SU-DHL-6 (cell line): Measurements from ENCODE around the gene FOXC2.

ENCODE experiments used
- H2AFZ ChIP-seq: fragments of 200-600 bp; sonication (generic); 2 replicates; pipeline ENCODE4 v1.6.1; 2014; ENCODE audit warnings: low read depth, mild to moderate bottlenecking, moderate library complexity, mixed read lengths, antibody characterized with exemption, low read length; ENCODE audit not compliant: severe bottlenecking
- H3F3A ChIP-seq: fragments of 200-600 bp; shearing (Covaris generic); 2 replicates; pipeline ENCODE4 v1.6.0; 2016; ENCODE audit warnings: antibody characterized with exemption, mild to moderate bottlenecking; ENCODE audit not compliant: insufficient read depth
- H3K27ac ChIP-seq: fragments of 200-600 bp; sonication (generic); 2 replicates; pipeline ENCODE4 v1.5.1; 2016; ENCODE audit warnings: low read depth, mild to moderate bottlenecking, low read length, moderate library complexity, mixed read lengths
- H3K27me3 ChIP-seq: fragments of 200-600 bp; sonication (generic), shearing (Covaris generic); 2 replicates; pipeline ENCODE4 v1.6.0; 2014; ENCODE audit warnings: mild to moderate bottlenecking, low read length
- H3K36me3 ChIP-seq: fragments of 200-600 bp; sonication (generic); 2 replicates; pipeline ENCODE4 v1.6.1; 2014; ENCODE audit warnings: mild to moderate bottlenecking, low read length, mixed read lengths
- H3K4me2 ChIP-seq: fragments of 300-600, 200-600 bp; shearing (Covaris generic), sonication (generic); 2 replicates; pipeline ENCODE4 v1.6.0; 2014; ENCODE audit warnings: low read length, low read depth, mild to moderate bottlenecking; ENCODE audit not compliant: poor library complexity, severe bottlenecking
- H3K4me3 ChIP-seq: fragments of 200-600 bp; sonication (generic); 2 replicates; pipeline ENCODE4 v1.5.1; 2014; ENCODE audit warnings: antibody characterized with exemption, low read length, mild to moderate bottlenecking, mixed read lengths; ENCODE audit not compliant: insufficient read depth, poor library complexity, severe bottlenecking
- H3K79me2 ChIP-seq: fragments of 200-600 bp; sonication (generic); 2 replicates; pipeline ENCODE4 v1.6.1; 2014; ENCODE audit warnings: mild to moderate bottlenecking, low read length, moderate library complexity; ENCODE audit not compliant: insufficient read depth
- H3K9ac ChIP-seq: fragments of 200-600 bp; sonication (generic); 2 replicates; pipeline ENCODE4 v1.7.0; 2014; ENCODE audit warnings: mild to moderate bottlenecking, low read length
- H3K9me2 ChIP-seq: fragments of 200-600 bp; sonication (generic); replicated peaks from 2 replicates; pipeline ENCODE4 v1.6.1; 2014; ENCODE audit warnings: low read length; ENCODE audit not compliant: insufficient read depth
- H3K9me3 ChIP-seq: fragments of 200-600 bp; sonication (generic); 2 replicates; pipeline ENCODE4 v1.6.1; 2014; ENCODE audit warnings: low read length, mixed read lengths; ENCODE audit not compliant: insufficient read depth
- H4K20me1 ChIP-seq: fragments of 200-600 bp; sonication (generic); 2 replicates; pipeline ENCODE4 v1.6.1; 2014; ENCODE audit warnings: low read depth, mild to moderate bottlenecking, antibody characterized with exemption, low read length, moderate library complexity, mixed read lengths
- EZH2phosphoT487 ChIP-seq: fragments of 200-600 bp; sonication (generic), shearing (Covaris generic); conservative IDR thresholded peaks from 2 replicates; pipeline ENCODE4 v1.6.1; 2018; ENCODE audit warnings: mild to moderate bottlenecking, antibody characterized with exemption, low read length, moderate library complexity, mixed read lengths
- TF ChIP-seq, protein P1 (sequence below): fragments of 200-600 bp; sonication (generic); IDR thresholded peaks from one replicate; pipeline ENCODE4 v1.5.1; 2017; ENCODE audit warnings: antibody characterized with exemption, mild to moderate bottlenecking, low read length, moderate library complexity; ENCODE audit not compliant: insufficient read depth, poor library complexity, severe bottlenecking

The FOXC2 gene

DNA sequence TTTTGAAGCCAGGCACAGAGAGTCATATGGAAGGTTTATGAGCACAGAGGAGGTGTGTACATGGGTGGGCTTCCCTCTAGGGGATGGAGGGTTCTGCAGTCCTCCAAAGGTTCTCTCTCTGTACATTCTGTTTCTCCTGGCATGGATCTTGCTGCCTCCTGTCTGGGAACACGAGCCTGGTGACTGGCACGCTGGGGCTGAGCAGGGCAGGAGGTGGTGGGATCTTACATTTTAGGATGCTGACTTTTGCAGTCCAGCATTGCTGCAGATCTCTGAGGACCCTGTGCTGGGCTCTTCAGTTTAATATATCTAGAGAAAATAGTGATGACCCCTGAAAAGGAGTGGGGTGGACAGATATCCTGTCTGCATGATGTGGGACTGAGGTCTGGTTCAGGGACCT lies 34.7 kb downstream of the FOXC2 start:
- Histone ChIP-seq H4K20me1 (no peaks in the 10 kb centered on the region), H3K36me3 (no peaks in the 10 kb centered on the region), H3K9me3 (no peaks in the 10 kb centered on the region), H3K9me2 (no peaks in the 10 kb centered on the region), H3K27me3 (no peaks in the 10 kb centered on the region), H3K27ac (no peak overlapping the region), H3F3A (no peaks in the 10 kb centered on the region), H3K4me2 (no peak overlapping the region), H3K9ac (no peak overlapping the region), H2AFZ (no peak overlapping the region), H3K4me3 (no peak overlapping the region), H3K79me2 (no peaks in the 10 kb centered on the region)
- TF ChIP-seq, protein P1, sequence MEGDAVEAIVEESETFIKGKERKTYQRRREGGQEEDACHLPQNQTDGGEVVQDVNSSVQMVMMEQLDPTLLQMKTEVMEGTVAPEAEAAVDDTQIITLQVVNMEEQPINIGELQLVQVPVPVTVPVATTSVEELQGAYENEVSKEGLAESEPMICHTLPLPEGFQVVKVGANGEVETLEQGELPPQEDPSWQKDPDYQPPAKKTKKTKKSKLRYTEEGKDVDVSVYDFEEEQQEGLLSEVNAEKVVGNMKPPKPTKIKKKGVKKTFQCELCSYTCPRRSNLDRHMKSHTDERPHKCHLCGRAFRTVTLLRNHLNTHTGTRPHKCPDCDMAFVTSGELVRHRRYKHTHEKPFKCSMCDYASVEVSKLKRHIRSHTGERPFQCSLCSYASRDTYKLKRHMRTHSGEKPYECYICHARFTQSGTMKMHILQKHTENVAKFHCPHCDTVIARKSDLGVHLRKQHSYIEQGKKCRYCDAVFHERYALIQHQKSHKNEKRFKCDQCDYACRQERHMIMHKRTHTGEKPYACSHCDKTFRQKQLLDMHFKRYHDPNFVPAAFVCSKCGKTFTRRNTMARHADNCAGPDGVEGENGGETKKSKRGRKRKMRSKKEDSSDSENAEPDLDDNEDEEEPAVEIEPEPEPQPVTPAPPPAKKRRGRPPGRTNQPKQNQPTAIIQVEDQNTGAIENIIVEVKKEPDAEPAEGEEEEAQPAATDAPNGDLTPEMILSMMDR: no peak
- no peak for TF ChIP-seq EZH2phosphoT487

GRCh38 chr16:86602521-86602920 lies 35.9 kb downstream of the FOXC2 start:
- TF ChIP-seq EZH2phosphoT487: no peak
- TF ChIP-seq, protein P1: no peak
- H3K36me3 ChIP-seq: no peaks in the 10 kb centered on the region
- no peaks in the 10 kb centered on the region for H3K9me2 ChIP-seq
- H3K9ac ChIP-seq: no peak overlapping the region
- no peak overlapping the region for H3K4me3 ChIP-seq
- H3K27ac ChIP-seq: no peak overlapping the region
- H4K20me1 ChIP-seq: no peaks in the 10 kb centered on the region
- H3K27me3 ChIP-seq: no peaks in the 10 kb centered on the region
- no peak overlapping the region for H3K4me2 ChIP-seq
- no peaks in the 10 kb centered on the region for H3K79me2 ChIP-seq
- no peaks in the 10 kb centered on the region for H3K9me3 ChIP-seq
- H2AFZ ChIP-seq: no peak overlapping the region
- H3F3A ChIP-seq: no peaks in the 10 kb centered on the region

- no peak overlapping the region for H3K4me2 ChIP-seq
Observed at GRCh38 chr16:86604436-86605193, 38.0 kb downstream of the FOXC2 start.

More at GRCh38 chr16:86604436-86605193, 38.0 kb downstream of the FOXC2 start:
- H2AFZ ChIP-seq: no peak overlapping the region
- no peak overlapping the region for H3K9ac ChIP-seq
- H3K79me2 ChIP-seq: no peaks in the 10 kb centered on the region
- no peak overlapping the region for H3K4me3 ChIP-seq
- H3K36me3 ChIP-seq: no peaks in the 10 kb centered on the region
- TF ChIP-seq EZH2phosphoT487: no peak
- TF ChIP-seq, protein P1: no peak
- no peak overlapping the region for H3K27ac ChIP-seq
- no peaks in the 10 kb centered on the region for H4K20me1 ChIP-seq
- H3K27me3 ChIP-seq: no peaks in the 10 kb centered on the region
- H3K9me3 ChIP-seq: no peaks in the 10 kb centered on the region
- H3F3A ChIP-seq: no peaks in the 10 kb centered on the region
- no peaks in the 10 kb centered on the region for H3K9me2 ChIP-seq
